ENCODE results near the gene MAP1B.
"Not testable (repeated sequence)": the region's sequence is repeated elsewhere in the genome, so short reads cannot be mapped to it uniquely, and the experiment has no call there.

The MAP1B gene

DNA sequence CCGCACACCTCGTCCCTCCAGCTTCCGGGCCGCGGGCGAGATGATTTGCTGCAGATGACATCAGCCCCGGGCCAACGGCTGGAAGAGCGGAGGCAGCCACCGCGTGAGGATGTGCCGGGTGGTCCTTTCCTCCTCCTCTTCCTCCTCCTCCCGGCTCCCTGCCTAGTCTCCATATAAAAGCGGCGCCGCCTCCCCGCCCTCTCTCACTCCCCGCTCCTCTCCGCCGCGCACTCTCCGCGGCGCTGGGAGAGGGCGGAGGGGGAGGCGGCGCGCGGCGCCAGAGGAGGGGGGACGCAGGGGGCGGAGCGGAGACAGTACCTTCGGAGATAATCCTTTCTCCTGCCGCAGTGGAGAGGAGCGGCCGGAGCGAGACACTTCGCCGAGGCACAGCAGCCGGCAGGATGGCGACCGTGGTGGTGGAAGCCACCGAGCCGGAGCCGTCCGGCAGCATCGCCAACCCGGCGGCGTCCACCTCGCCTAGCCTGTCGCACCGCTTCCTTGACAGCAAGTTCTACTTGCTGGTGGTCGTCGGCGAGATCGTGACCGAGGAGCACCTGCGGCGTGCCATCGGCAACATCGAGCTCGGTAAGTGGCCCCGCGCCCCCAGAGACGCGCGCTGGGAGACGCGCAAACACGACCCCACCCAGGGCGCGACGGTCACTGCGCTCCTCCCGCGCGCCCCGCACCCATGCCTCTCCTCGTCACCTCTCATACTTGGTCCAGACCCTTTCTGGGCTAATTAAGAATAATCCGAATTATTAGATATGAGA is at the start of gene MAP1B:
Gene MAP1B, plus strand, starts transcription at position 345 of the 770 bp plus-strand sequence. Its CDS starts 57 bp downstream, at position 402.
- peak; percentile 97 for DNase-seq

GRCh38 chr5:72057816-72058215 is 49.5 kb upstream of the MAP1B start:
- no peak for DNase-seq

DNA sequence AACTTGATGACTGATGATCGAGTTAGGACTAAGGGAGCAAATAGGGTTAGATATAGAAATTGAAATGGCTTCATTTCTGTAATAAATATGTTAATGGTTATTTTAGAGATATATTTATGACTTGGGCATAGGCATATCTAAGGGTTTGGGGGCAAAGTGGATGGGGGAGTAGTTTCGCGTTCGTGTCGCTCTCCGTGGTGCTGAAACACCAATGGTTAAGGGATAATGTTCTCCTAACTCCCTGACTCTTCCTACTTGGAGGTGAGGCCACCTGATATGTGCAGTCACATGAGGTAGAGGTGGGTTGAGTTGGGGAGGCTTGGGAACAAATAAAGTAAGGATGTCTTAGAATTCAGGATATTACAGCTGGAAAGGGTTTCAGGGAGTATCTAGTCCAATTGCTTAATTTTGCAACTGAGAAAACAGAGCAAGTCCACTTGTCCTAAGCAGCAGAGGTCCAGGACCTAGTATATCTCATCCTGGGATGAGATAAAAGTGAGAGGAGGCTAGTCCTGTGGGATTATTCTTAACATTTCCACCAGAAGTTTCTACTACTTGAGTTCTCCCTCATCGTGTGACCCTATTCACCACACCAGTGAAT is 44.0 kb upstream of the MAP1B start:
- peak; percentile 76 for DNase-seq

DNA sequence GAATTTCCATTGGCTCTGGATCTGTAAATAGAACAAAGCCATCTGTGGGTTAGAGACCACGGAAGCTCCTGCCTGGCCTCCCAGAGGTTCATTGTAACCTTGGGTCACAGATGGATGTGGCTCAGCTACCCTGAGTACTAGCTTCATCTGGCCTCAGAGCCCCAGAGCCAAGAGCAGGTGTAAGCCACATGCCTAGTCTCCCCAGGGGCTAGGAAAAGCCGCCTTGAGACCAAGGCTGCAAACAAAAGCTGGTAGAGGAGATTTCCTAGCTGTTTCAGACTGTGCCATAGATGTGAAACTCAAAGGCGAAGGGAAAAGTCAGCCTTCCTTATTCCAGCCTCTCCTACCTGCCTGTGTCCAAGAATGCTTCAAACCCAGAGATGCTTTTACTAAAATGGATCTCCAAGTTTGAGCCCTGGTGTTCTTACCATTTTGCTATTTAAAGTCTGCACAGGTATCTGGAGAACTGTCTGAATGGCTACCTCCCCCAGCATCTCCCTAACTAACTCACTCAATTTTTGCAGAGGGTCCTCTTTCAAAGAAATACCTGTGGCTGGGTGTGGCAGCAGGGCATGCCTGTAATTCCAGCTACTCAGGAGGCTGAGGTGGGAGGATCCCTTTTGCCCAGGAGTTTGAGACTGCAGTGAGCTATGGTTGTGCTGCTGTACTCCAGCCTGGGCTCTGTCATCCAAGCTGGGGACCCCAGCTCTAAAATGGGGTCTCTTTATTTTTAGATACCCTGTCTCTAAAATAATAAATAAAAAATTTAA is 42.3 kb upstream of the MAP1B start:
- DNase-seq = peak; percentile 78

DNA sequence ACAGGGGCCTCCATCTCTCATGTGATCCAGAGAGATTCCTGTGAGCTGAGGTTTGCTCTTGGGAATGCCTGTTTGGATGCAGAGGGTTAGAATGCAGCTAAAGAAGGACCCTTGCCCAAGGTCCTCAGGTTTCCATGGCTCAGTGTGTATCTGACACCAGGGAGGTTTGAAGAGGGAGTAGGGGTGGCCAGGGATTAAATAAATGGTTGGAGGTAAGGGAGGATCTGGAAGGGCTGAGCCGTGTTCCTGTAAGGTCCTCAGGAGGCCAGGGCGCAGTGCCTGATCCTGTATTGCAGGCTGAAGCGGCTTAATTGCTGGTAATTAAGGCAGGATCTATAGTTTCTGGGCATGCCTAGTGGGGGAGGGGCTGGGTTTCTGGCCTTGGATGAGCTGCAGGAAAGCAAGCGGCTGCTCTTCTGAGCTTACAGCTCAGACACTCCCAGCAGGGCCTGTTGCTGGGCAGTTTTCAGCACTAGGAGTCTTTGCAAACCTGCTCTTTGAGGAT is 41.5 kb upstream of the MAP1B start:
- DNase-seq = peak; percentile 93

DNA sequence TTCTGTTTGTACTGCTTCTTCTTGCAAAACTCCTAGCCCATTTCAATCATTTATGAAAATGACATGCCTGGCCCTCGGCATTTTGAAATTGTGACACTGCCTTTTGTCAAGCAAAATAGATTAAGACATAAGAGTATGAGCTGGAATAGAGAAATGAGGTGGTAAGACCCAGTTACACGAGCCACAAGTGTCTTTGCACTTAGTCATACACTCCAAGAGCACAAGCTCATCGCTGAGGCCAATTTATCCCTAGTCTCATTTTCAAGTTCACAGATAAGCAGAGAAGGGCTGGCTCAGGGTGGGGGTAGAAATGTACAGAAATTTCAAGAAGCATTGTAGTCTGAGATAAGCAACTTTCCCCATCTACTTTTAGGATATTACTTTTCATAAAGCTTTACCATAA is 40.6 kb upstream of the MAP1B start:
- DNase-seq = no peak

DNA sequence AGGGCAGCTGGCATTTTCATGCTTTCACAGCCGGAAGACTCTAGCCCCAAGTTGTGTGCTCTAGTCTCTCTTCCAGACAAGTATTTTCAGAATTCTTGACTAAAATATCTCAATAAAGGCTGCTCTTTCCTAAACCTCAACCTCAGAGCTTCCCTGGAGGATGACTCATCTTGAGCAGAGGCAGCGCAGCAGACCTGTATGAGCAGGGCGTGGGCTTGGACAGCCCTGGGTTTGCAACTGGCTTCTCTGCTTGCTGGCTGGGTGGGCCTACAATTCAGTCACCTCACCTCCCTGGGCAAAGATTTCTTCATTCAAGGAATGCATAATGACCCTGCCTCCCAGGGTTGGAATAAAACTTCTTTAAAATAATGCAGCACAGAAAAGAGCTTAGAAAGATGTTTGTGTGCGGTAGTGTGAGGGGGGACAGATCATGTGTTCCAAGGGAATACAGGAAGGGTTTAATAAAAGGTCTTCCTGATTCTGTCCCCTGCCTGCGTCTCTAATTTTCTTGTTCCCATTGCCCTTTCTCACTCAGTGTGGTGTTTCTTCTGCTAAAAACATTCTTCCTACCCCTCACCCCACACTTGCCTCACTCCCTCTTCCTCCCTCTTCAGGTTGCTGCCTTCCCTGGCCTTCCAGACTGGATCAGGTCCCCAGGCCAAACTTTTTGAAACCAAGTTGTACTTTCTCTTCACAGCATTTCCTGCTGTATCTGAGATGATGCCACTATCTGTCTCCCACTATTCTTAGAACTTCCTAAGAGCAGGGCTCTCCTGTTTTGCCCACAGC is 39.4 kb upstream of the MAP1B start:
- no peak for DNase-seq

GRCh38 chr5:72070529-72070928 is 36.7 kb upstream of the MAP1B start:
- DNase-seq = no peak

DNA sequence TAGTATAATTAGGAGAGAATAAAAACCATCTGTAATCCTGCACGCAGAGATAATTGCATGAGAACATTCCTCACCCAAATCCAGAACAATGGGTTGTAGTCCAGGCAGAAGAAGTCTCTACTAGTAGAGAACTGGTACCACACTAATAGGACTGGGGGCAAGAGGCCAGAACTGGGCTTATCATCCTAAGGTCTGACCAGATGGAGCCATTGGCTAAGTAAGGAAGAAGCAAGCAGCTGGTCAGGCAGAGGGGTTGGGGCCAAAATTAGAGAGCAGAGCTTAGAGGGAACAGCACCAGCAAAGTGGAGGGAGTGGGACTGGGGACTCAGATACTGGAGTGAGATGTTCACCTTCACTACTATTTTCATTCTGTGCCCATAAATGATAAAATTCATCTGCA is 35.4 kb upstream of the MAP1B start:
- DNase-seq = no peak

GRCh38 chr5:72074251-72074650 is 33.0 kb upstream of the MAP1B start:
- peak; percentile 84 for DNase-seq

GRCh38 chr5:72075461-72075860 is 31.8 kb upstream of the MAP1B start:
- peak; percentile 25 for DNase-seq

DNA sequence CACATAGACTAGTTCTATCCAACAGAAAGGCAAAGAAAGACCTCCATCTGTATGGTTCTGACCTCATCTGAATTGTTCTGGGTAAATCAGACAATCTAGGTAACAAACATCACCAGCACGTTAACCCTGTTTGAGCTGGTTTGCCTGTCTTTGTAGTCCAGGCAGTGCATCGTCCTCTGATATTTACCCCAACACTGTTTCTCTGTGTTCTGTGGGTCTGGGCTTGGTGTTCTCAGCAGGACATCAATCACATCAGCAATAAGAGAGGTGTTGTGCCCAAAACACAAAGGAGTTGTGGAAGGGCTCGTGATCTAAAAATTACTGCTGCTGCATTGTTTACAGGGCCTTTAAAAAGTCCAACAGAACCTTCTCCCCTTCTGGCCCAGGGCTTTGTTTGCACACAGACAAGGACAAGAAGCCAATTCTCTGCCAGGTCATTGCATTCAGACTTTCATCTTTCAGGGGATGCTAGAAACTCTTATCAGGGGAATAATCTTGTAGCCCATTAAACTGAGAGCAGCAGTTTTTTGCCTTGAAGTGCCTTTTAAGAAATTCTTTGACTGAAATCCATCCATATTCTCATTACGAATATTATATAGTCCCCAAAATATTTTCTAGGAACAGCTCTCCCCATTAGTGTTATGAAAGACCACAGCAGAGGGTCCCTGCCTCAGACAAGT is 30.5 kb upstream of the MAP1B start:
- no peak for DNase-seq

DNA sequence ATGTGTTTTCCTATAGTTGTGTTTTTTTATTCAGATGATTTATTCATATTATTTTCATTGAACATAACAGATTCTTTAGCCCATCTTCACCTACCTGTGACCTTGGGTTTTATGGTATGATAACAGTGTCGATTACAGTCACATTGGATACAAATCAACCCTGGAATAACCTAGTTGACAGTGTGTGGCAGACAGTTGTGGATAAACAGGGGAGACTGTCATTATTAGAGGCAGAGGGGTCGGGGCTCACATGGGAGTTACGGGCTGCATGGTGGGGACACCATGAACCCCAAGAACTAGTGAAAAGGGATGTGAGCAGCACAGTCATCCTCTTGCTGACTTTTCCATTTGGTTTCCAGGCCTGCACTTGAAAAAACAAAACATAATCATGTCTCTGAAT is 29.9 kb upstream of the MAP1B start:
- no peak for DNase-seq

- peak; percentile 32 for DNase-seq
Observed at GRCh38 chr5:72079288-72079687, 28.0 kb upstream of the MAP1B start.

- DNase-seq = no peak
Observed at GRCh38 chr5:72082048-72082447, 25.2 kb upstream of the MAP1B start.

GRCh38 chr5:72084876-72085275 is 22.4 kb upstream of the MAP1B start:
- no peak for DNase-seq

DNA sequence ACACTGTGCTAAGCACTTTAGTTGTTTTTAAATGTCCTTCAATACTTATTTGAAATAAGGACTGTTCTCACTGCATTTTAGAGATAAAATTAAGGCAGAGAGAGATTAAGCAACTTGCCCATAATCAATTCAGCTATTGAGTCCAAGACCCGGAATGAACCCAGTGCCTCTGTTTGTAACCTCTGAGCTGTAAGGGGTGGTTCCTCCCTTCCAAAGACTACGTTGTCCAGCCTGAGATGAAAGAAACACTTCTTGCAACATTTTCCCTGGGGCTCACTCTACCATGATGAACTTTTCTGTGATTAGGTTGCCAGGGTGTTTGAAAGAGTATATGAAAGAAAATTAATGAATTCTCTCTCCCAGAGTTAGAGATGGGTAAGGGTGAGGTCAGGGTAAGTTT is 22.0 kb upstream of the MAP1B start:
- no peak for DNase-seq

GRCh38 chr5:72089713-72090112 is 17.6 kb upstream of the MAP1B start:
- DNase-seq = not testable (repeated sequence)

DNA sequence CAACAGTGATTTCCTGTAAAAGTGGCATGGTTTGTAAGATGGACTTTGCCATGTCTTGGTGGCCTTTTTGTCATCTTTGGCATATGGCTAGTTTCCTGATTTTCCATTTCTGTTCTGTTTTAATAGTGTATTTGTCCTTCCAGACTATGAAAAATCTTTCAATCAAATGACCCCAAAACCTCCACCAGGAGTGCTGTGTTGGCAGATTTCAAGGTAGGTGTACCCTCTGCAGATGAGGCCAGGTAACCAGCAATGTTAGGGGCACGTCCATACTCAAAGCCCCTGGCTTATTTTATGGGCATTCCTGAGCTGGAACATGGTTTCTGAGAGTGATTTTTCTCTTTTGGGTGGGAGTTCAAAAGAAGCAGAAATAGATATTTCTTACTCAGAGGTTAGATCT is 15.2 kb upstream of the MAP1B start:
- DNase-seq = no peak

DNA sequence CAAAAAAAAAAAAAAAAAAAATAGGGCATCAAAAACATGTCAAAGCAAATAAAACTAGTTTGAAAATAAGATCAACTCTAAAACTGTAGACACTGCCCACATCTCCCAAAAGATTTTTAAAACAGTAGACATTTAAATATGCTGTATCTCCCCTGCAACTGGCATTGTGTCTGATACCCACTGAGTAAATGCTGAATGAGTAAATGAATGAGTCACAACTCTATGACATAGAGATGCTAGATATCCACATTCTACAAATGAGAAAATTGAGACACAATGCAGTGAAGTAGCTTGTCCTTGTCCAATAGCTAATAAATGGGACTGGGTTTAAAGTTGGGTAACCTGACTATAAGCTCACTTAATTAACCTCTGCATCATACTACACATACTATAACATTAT is 14.1 kb upstream of the MAP1B start:
- no peak for DNase-seq

- DNase-seq = no peak
Observed at GRCh38 chr5:72093824-72094223, 13.5 kb upstream of the MAP1B start.

GRCh38 chr5:72096602-72097188 is 10.6 kb upstream of the MAP1B start:
- peak; percentile 19 for DNase-seq
